Spleen (tissue), 11 donors: ENCODE results near the gene TRABD2B. TPM values are rescaled to one million over a fixed set of nuclear protein-coding genes. Genes with fewer than 3 reads are reported as not detected.

Experiments used
- DNase-seq: peaks from one replicate; pipeline ENCODE4 v3.0.0-alpha.2; 2020
- H3K27ac ChIP-seq, 8 donors: fragments of 200-600 bp; sonication (generic) in 7 of 8; 1 replicate in 4 of 8; 2 replicates in 4 of 8; pipeline versions ENCODE4 v1.5.0 to v1.8.0; 2016 to 2021; ENCODE audit warnings: inconsistent platforms in 4 of 8, mild to moderate bottlenecking in 4 of 8, moderate library complexity in 1 of 8
- H3K27me3 ChIP-seq, 7 donors: fragments of 200-600 bp; sonication (generic) in 6 of 7; replicated peaks in 1 of 7; 1 replicate in 4 of 7; 2 replicates in 3 of 7; pipeline versions ENCODE4 v1.5.0 to v1.8.0; 2016 to 2021; ENCODE audit warnings: inconsistent platforms in 3 of 7, mild to moderate bottlenecking in 1 of 7
- H3K36me3 ChIP-seq, 6 donors: fragments of 200-600 bp; sonication (generic) in 5 of 6; 1 replicate in 4 of 6; 2 replicates in 2 of 6; pipeline versions ENCODE4 v1.5.0 to v1.8.0; 2016 to 2021; ENCODE audit warnings: inconsistent platforms in 2 of 6
- H3K4me1 ChIP-seq, 6 donors: fragments of 200-600 bp; sonication (generic) in 5 of 6; 1 replicate in 3 of 6; 2 replicates in 3 of 6; pipeline versions ENCODE4 v1.5.0 to v1.8.0; 2016 to 2021; ENCODE audit warnings: inconsistent platforms in 3 of 6
- H3K4me3 ChIP-seq, 8 donors: fragments of 200-600 bp; sonication (generic) in 7 of 8; 1 replicate in 4 of 8; 2 replicates in 4 of 8; pipeline versions ENCODE4 v1.5.0 to v1.8.0; 2016 to 2021; ENCODE audit warnings: inconsistent platforms in 4 of 8, mild to moderate bottlenecking in 4 of 8, moderate library complexity in 2 of 8
- H3K9me3 ChIP-seq, 8 donors: fragments of 200-600 bp; sonication (generic) in 7 of 8; 1 replicate in 4 of 8; 2 replicates in 4 of 8; pipeline versions ENCODE4 v1.5.0 to v1.8.0; 2016 to 2021; ENCODE audit warnings: inconsistent platforms in 4 of 8
- CTCF ChIP-seq, 11 experiments: fragments of 200-600 bp in 7 of 11; fragments of 450-650 bp in 4 of 11; sonication (generic) in 4 of 11; IDR thresholded peaks in 8 of 11; conservative IDR thresholded peaks in 3 of 11; 1 replicate in 7 of 11; 2 replicates in 4 of 11; pipeline versions ENCODE4 v1.4.0 to v1.8.0; 2016 to 2021; ENCODE audit warnings: antibody characterized with exemption in 11 of 11, inconsistent platforms in 4 of 11, mild to moderate bottlenecking in 1 of 11
- POLR2A ChIP-seq, 3 donors: fragments of 450-650 bp; IDR thresholded peaks; one replicate each; pipeline ENCODE4 v1.5.1; 2017; ENCODE audit warnings: antibody characterized with exemption in 3 of 3, mild to moderate bottlenecking in 1 of 3
- POLR2AphosphoS5 ChIP-seq, 3 donors: sonication (generic); formaldehyde crosslinking; IDR thresholded peaks; one replicate each; pipeline ENCODE4 v1.5.1; 2017; ENCODE audit warnings: antibody characterized with exemption in 3 of 3
- WGBS, 5 donors: extraction: QIAGEN DNeasy Blood & Tissue Kit in 3 of 5; methylation state at CpG; one replicate each; pipeline versions ENCODE4 v1.1.5 to v1.1.7; 2013 to 2018; 5-methylcytosine and 5-hydroxymethylcytosine counted together
- intact Hi-C: fragments of 100-400 bp; cut with DNase I; formaldehyde crosslinking; loops from one replicate; pipeline ENCODE4 v1.15.0; 2023; ENCODE audit warnings: low total_unique reads
- polyA plus RNA-seq, 3 donors: library from polyadenylated mRNA; stranded (reverse); fragments of 200-250 nt; gene quantifications; one replicate each; pipeline ENCODE4 v1.2.1, GENCODE V29; 2013
- total RNA-seq, 7 donors: library from RNA; depleted of rRNA in 3 of 7; stranded (reverse); fragments of >200 nt in 3 of 7; fragmentation: NEBNext Ultra II Directional in 4 of 7; extraction: Animal tissue kit (Norgen Biotek cat#: 25700) in 4 of 7; gene quantifications; one replicate each; pipeline versions ENCODE4 v1.1.0 to v1.2.1, GENCODE V29; 2016 to 2021
- donor health status: healthy with polysubstance abuse.
- donor health status: DM: no; HTN: no; CAD: no; lungs with moderate emphysema.
- donor health status: DM: no; HTN: no; CAD: no.
- donor health status: Bipolar disorder and iron deficiency.
- donor health status: healthy.
- donor health status: DM: no; HTN: no; CAD: no.
- donor health status: DM: yes; HTN: yes; CAD: no.

The TRABD2B gene
- total and polyA plus RNA-seq, 10 donors: 0.11 to 3.5 (median 0.64) TPM

DNA sequence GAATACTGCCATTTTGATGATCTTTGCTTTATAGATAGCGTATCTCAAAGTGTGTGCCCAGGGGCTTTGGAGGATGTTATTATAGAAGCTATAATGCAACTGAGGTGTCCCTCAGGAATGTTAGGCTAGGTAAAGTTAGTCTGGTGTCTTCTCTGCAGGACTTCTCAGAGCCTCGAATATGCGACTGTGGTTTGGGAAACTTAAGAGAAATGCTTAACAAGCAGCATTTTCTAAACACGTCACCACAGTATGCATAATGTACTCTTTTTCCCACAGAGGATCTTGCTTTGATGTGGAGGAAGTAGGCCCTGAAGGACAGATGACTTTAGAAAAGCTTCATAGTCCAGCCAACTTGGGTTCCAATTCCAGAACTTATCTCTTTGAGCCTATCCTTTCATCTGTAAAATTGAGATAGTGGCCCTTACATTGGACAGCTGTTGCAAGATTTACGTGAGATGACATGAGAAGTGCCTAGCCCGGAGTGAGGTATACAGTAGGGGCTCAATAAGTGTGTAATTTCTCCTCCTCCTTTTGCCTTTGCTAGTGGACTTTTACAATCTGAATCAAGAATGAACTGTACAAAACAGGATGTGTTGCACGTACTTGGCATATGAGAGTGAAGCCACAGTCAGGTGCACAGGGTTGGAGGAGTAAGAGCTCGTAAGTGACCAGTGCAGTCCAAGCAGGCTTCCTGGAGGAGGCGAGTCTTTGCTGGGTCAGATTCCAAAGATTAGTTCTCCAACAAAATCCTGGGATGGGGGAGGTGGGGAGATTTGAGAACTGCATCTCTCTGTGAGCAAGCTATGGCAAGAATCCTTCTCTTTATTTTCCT lies 29.7 kb upstream of the TRABD2B start:
- no peaks in the 10 kb centered on the region for H3K27me3 ChIP-seq
- no peak overlapping the region for H3K4me3 ChIP-seq
- 83 to 95% (median 89%) methylated on average over 9 of the region's 9 CpGs for WGBS, 5 donors
- no peak overlapping the region for H3K27ac ChIP-seq
- no peaks in the 10 kb centered on the region for H3K36me3 ChIP-seq
- DNase-seq: no peak
- intact Hi-C loops: no loop called here
- H3K9me3 ChIP-seq: no peaks in the 10 kb centered on the region
- TF ChIP-seq POLR2AphosphoS5 (IDR thresholded peaks at IDR 0.05) (no peak), CTCF (IDR thresholded peaks at IDR 0.05 in 8 of 11, conservative IDR thresholded peaks at IDR 0.05 in 3 of 11) (no peak), POLR2A (IDR thresholded peaks at IDR 0.05) (no peak)
- H3K4me1 ChIP-seq: no peaks in the 10 kb centered on the region

DNA sequence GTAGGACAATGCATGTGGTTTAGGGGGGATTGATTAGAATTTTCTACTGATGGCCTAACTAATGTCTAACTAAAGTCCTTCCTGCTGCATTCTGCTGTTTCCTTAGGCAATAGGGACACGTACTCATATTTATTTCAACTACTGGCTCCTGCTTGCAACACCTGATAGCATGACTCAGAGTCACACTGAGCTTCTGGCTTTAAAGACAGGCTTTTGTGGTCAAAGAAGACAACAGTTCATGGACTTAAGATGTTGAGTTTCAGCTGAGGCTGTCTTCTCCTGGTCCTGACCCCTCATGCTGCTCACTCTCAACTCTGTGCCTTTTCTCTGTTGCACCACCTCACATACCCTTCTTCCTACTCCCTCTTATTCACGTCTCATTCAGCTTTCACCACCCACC lies 29.1 kb upstream of the TRABD2B start:
- intact Hi-C loops: no loop called here
- Histone ChIP-seq H3K27me3 (no peaks in the 10 kb centered on the region), H3K4me1 (no peaks in the 10 kb centered on the region), H3K27ac (no peak overlapping the region), H3K9me3 (no peaks in the 10 kb centered on the region), H3K4me3 (no peak overlapping the region), H3K36me3 (no peaks in the 10 kb centered on the region)
- 68 to 84% (median 74%) methylated on average over 2 of the region's 2 CpGs for WGBS, 5 donors
- no peak for TF ChIP-seq CTCF (IDR thresholded peaks at IDR 0.05 in 8 of 11, conservative IDR thresholded peaks at IDR 0.05 in 3 of 11)
- no peak for TF ChIP-seq POLR2A (IDR thresholded peaks at IDR 0.05)
- no peak for TF ChIP-seq POLR2AphosphoS5 (IDR thresholded peaks at IDR 0.05)
- no peak for DNase-seq

DNA sequence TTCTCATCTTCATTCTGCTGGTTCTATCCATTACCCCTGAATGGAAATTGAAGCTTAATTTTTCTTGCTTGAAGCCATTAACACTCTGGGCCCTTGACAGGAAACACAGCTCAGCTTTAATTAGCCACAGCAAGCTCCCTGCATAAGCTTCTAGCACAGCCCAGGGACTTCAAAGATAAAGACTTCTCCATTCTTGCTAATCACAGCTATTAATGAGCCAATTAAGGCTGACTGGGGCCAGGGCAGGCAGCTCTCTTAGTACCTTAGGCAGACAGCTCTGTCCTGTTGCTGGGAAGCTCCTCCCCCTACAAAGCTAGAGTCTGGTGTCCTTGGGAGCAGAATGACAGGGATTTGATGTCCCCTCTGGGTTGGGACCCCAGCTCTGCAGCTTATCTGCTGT lies 27.9 kb upstream of the TRABD2B start:
- H3K27me3 ChIP-seq: peaks cover 0 to 4% (median 0%) of the 10 kb centered on the region in 7 donors
- H3K4me3 ChIP-seq: no peak overlapping the region
- intact Hi-C loops: no loop called here
- no peaks in the 10 kb centered on the region for H3K4me1 ChIP-seq
- DNase-seq: no peak
- no peaks in the 10 kb centered on the region for H3K36me3 ChIP-seq
- no peaks in the 10 kb centered on the region for H3K9me3 ChIP-seq
- H3K27ac ChIP-seq: no peak overlapping the region
- TF ChIP-seq POLR2A (IDR thresholded peaks at IDR 0.05): no peak
- TF ChIP-seq CTCF (IDR thresholded peaks at IDR 0.05 in 8 of 11, conservative IDR thresholded peaks at IDR 0.05 in 3 of 11): no peak
- TF ChIP-seq POLR2AphosphoS5 (IDR thresholded peaks at IDR 0.05): no peak

- Histone ChIP-seq H3K27me3 (peaks cover 0 to 16% (median 0%) of the 10 kb centered on the region in 7 donors), H3K4me1 (no peaks in the 10 kb centered on the region), H3K4me3 (no peak overlapping the region), H3K9me3 (no peaks in the 10 kb centered on the region), H3K36me3 (no peaks in the 10 kb centered on the region), H3K27ac (no peak overlapping the region)
- no peak for TF ChIP-seq CTCF (IDR thresholded peaks at IDR 0.05 in 8 of 11, conservative IDR thresholded peaks at IDR 0.05 in 3 of 11)
- no peak for TF ChIP-seq POLR2A (IDR thresholded peaks at IDR 0.05)
- no peak for TF ChIP-seq POLR2AphosphoS5 (IDR thresholded peaks at IDR 0.05)
- no peak for DNase-seq
- intact Hi-C loops: no loop called here
- 88 to 94% (median 89%) methylated on average over 6 of the region's 6 CpGs for WGBS, 5 donors
These were observed 26.3 kb upstream of the TRABD2B start for GRCh38 chr1:48023488-48023887.
